ENCODE results near the gene RIMS1. TPM values are rescaled to one million over a fixed set of nuclear protein-coding genes. Genes with fewer than 3 reads are reported as not detected.

Gene RIMS1
- total RNA-seq, 1 experiment from 2014 or later, result 1.1 TPM

GRCh38 chr6:72374172-72374571, 487.8 kb downstream of the RIMS1 start (continued):
- TF ChIP-seq CREB1 (CRISPR knock-in tag; IDR thresholded peaks at IDR 0.05) (no peak), GTF2I (CRISPR knock-in tag; conservative IDR thresholded peaks at IDR 0.05) (no peak), FOXP1 (CRISPR knock-in tag; IDR thresholded peaks at IDR 0.05; ENCODE audit: borderline replicate concordance) (no peak), RELA (CRISPR knock-in tag; IDR thresholded peaks at IDR 0.05; ENCODE audit: borderline replicate concordance) (no peak), E2F5 (CRISPR knock-in tag; IDR thresholded peaks at IDR 0.05) (no peak), ESRRA (CRISPR knock-in tag; IDR thresholded peaks at IDR 0.05; ENCODE audit: borderline replicate concordance) (no peak), ZNF232 (CRISPR knock-in tag; IDR thresholded peaks at IDR 0.05) (no peak), ATF6 (CRISPR knock-in tag; IDR thresholded peaks at IDR 0.05) (no peak), RORB (CRISPR knock-in tag; IDR thresholded peaks at IDR 0.05) (no peak)

GRCh38 chr6:72374857-72375256, 488.5 kb downstream of the RIMS1 start:
- Mint-ChIP-seq H3K9me3 (no peaks in the 10 kb centered on the region), H3K36me3 (no peaks in the 10 kb centered on the region), H3K4me3 (no peak overlapping the region), H3K27ac (no peak overlapping the region), H3K4me1 (peaks cover 9% of the 10 kb centered on the region), H3K27me3 (ENCODE audit: low read depth) (no peaks in the 10 kb centered on the region)
- ATAC-seq (peak; percentile 75), DNase-seq (ENCODE audit: low spot score) (peak; percentile 45)
- ChIA-PET POLR2A (interaction anchor here (0.6 kb wide), 1 partner anchor 785 kb away, joined by 3 read pairs; no protein-coding TSS in a partner anchor), CTCF (interaction anchor here (1.2 to 1.8 kb wide), 2 partner anchors 29 to 37 kb away, joined by 3 to 6 read pairs; no protein-coding TSS in a partner anchor)
- no peak for TF ChIP-seq TCF7 (CRISPR knock-in tag; IDR thresholded peaks at IDR 0.05; ENCODE audit: low read depth)
- no peak for TF ChIP-seq ATF1 (CRISPR knock-in tag; IDR thresholded peaks at IDR 0.05)
- no peak for TF ChIP-seq NFE2L1 (CRISPR knock-in tag; IDR thresholded peaks at IDR 0.05)
- TF ChIP-seq NR3C1 (CRISPR knock-in tag; conservative IDR thresholded peaks at IDR 0.05; ENCODE audit: low read depth), result no peak

GRCh38 chr6:72376736-72377135, 490.4 kb downstream of the RIMS1 start:
- DNase-seq (ENCODE audit: low spot score), result no peak
- ChIA-PET POLR2A (no interaction called here), CTCF (no interaction called here)
- TF ChIP-seq OVOL2 (CRISPR knock-in tag; IDR thresholded peaks at IDR 0.05; ENCODE audit: borderline replicate concordance) (no peak), ZNF121 (CRISPR knock-in tag; IDR thresholded peaks at IDR 0.05) (no peak), JUN (CRISPR knock-in tag; IDR thresholded peaks at IDR 0.05) (no peak), ZNF671 (CRISPR knock-in tag; IDR thresholded peaks at IDR 0.05) (no peak), USF1 (CRISPR knock-in tag; IDR thresholded peaks at IDR 0.05) (no peak), ZNF423 (CRISPR knock-in tag; IDR thresholded peaks at IDR 0.05) (no peak), AFF4 (CRISPR knock-in tag; IDR thresholded peaks at IDR 0.05; ENCODE audit: borderline replicate concordance) (no peak), PRRX2 (CRISPR knock-in tag; IDR thresholded peaks at IDR 0.05) (no peak), NR1H2 (CRISPR knock-in tag; IDR thresholded peaks at IDR 0.05) (no peak), NR2C2 (CRISPR knock-in tag; IDR thresholded peaks at IDR 0.05) (no peak), GTF2I (CRISPR knock-in tag; conservative IDR thresholded peaks at IDR 0.05) (no peak), CREM (CRISPR knock-in tag; IDR thresholded peaks at IDR 0.05) (no peak), ATF3 (CRISPR knock-in tag; conservative IDR thresholded peaks at IDR 0.05) (no peak)
- Mint-ChIP-seq H3K4me1 (peaks cover 9% of the 10 kb centered on the region), H3K27ac (no peak overlapping the region), H3K4me3 (no peak overlapping the region), H3K27me3 (ENCODE audit: low read depth) (no peaks in the 10 kb centered on the region), H3K36me3 (no peaks in the 10 kb centered on the region), H3K9me3 (no peaks in the 10 kb centered on the region)
- no peak for ATAC-seq

Measured in WTC11 (cell line).